Keratinocyte (primary cell): Measurements from ENCODE around the gene PARD6B. TPM values are rescaled to one million over a fixed set of nuclear protein-coding genes. Genes with fewer than 3 reads are reported as not detected.
"Not testable (repeated sequence)": the region's sequence is repeated elsewhere in the genome, so short reads cannot be mapped to it uniquely, and the experiment has no call there.

ENCODE experiments used
- DNase-seq: peaks from one replicate; pipeline ENCODE4 v3.0.0-alpha.2; 2011; ENCODE audit warnings: low read depth, missing footprints, low spot score
- FAIRE-seq: peaks from 2 replicates; lab custom pipeline; 2011; peaks lifted over from hg19 to GRCh38; lab: Jason Lieb, UNC
- H2AFZ ChIP-seq: 2 replicates; pipeline ENCODE4 v1.6.0; 2012; ENCODE audit warnings: low read length, control low read depth, inconsistent platforms; ENCODE audit not compliant: control insufficient read depth
- H3K27ac ChIP-seq: 2 replicates; pipeline ENCODE4 v1.5.1; 2011; ENCODE audit warnings: low read length; ENCODE audit not compliant: control insufficient read depth, insufficient read depth
- H3K27me3 ChIP-seq: 3 replicates; pipeline ENCODE4 v1.6.0; 2011; ENCODE audit warnings: low read length; ENCODE audit not compliant: control insufficient read depth, insufficient read depth; ENCODE audit errors: extremely low read depth
- H3K36me3 ChIP-seq, 2 experiments: 2 replicates in 1 of 2; 3 replicates in 1 of 2; pipeline ENCODE4 v1.5.1; 2011; ENCODE audit warnings: low read length in 2 of 2, mild to moderate bottlenecking in 1 of 2; ENCODE audit not compliant: control insufficient read depth in 2 of 2, insufficient read depth in 2 of 2; ENCODE audit errors: extremely low read depth in 1 of 2
- H3K4me1 ChIP-seq: 3 replicates; pipeline ENCODE4 v1.5.1; 2011; ENCODE audit warnings: low read length; ENCODE audit not compliant: control insufficient read depth, insufficient read depth; ENCODE audit errors: extremely low read depth
- H3K4me2 ChIP-seq: 3 replicates; pipeline ENCODE4 v1.6.0; 2011; ENCODE audit warnings: low read depth, low read length; ENCODE audit not compliant: control insufficient read depth, insufficient read depth; ENCODE audit errors: extremely low read depth
- H3K4me3 ChIP-seq, 3 experiments: fragments of 200-600 bp in 1 of 3; sonication (generic) in 1 of 3; 2 replicates in 2 of 3; 3 replicates in 1 of 3; pipeline ENCODE4 v1.5.1; 2011 to 2016; ENCODE audit warnings: low read length in 3 of 3, mild to moderate bottlenecking in 3 of 3, control low read depth in 2 of 3, inconsistent platforms in 1 of 3, low read depth in 1 of 3, mixed read lengths in 1 of 3, mixed run types in 1 of 3, moderate library complexity in 1 of 3; ENCODE audit not compliant: control insufficient read depth in 2 of 3, insufficient read depth in 2 of 3; ENCODE audit errors: extremely low read depth in 1 of 3
- H3K79me2 ChIP-seq: 2 replicates; pipeline ENCODE4 v1.6.0; 2012; ENCODE audit warnings: low read length; ENCODE audit not compliant: control insufficient read depth, insufficient read depth
- H3K9ac ChIP-seq: 3 replicates; pipeline ENCODE4 v1.6.0; 2011; ENCODE audit warnings: low read length; ENCODE audit not compliant: control insufficient read depth, insufficient read depth; ENCODE audit errors: extremely low read depth
- H3K9me1 ChIP-seq: 3 replicates; pipeline ENCODE4 v1.6.0; 2011; ENCODE audit warnings: low read length; ENCODE audit not compliant: control insufficient read depth, insufficient read depth; ENCODE audit errors: extremely low read depth
- H3K9me3 ChIP-seq: 2 replicates; pipeline ENCODE4 v1.5.1; 2012; ENCODE audit warnings: low read depth, low read length; ENCODE audit not compliant: control insufficient read depth
- H4K20me1 ChIP-seq: 3 replicates; pipeline ENCODE4 v1.6.0; 2011; ENCODE audit warnings: low read length; ENCODE audit not compliant: control insufficient read depth, insufficient read depth; ENCODE audit errors: extremely low read depth
- EZH2 ChIP-seq: IDR thresholded peaks from one replicate; pipeline ENCODE4 v1.6.1; 2012; ENCODE audit warnings: inconsistent platforms, mild to moderate bottlenecking, low read length, moderate library complexity
- dilution Hi-C: fragments of 300-500 bp; cut with MboI; formaldehyde crosslinking; loops from one replicate; pipeline ENCODE4 v1.7.0; 2020; ENCODE audit warnings: low sequenced_read_pairs; ENCODE audit not compliant: extremely low pct_ligation_motif_present
- polyA plus RNA-seq, 5 experiments: library from polyadenylated mRNA; depleted of rRNA in 3 of 5; stranded (reverse) in 3 of 5; stranded (forward) in 1 of 5; unstranded in 1 of 5; fragments of >200 nt; gene quantifications; 1 replicate in 1 of 5; 2 replicates in 3 of 5; 3 replicates in 1 of 5; pipeline versions ENCODE4 v1.2.1 to v1.2.3, GENCODE V29; 2011 to 2012; ENCODE audit warnings: missing spikeins in 2 of 5, low read depth in 1 of 5, low replicate concordance in 1 of 5

The PARD6B gene
- polyA plus RNA-seq, 1 donor (not counting 4 experiments of a cell fraction or from before 2014, with no cell fraction given), result 2.0 TPM

DNA sequence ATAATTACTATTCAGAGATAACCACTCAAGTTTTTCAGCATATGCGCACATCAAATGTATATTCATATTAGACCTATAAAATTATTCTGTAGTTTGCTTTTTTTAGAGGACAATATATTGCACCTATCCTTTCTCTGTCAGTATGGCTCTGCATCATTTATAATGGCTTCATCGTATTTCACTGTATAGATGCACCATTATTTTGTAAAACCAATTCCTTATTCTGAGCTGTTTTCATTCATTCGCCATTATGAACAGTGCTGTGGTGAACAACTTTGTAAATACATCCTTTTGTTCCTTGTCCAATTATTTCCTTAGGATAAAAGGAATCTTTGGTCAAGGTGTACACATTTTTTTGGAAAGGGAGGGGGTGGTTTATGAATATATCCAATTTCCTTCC, 34.3 kb downstream of the PARD6B start:
- H3K4me2 ChIP-seq, result no peak overlapping the region
- no peak overlapping the region for H3K4me3 ChIP-seq
- no peak overlapping the region for H3K9ac ChIP-seq
- TF ChIP-seq EZH2, result no peak
- H3K4me1 ChIP-seq, result peaks cover 23% of the 10 kb centered on the region
- no peaks in the 10 kb centered on the region for H3K79me2 ChIP-seq
- dilution Hi-C loops, result no loop called here
- no peak for FAIRE-seq
- no peaks in the 10 kb centered on the region for H3K27me3 ChIP-seq
- DNase-seq, result no peak
- no peaks in the 10 kb centered on the region for H3K9me3 ChIP-seq
- no peaks in the 10 kb centered on the region for H4K20me1 ChIP-seq
- H3K27ac ChIP-seq, result no peak overlapping the region
- H2AFZ ChIP-seq, result no peak overlapping the region
- no peaks in the 10 kb centered on the region for H3K36me3 ChIP-seq
- no peaks in the 10 kb centered on the region for H3K9me1 ChIP-seq

DNA sequence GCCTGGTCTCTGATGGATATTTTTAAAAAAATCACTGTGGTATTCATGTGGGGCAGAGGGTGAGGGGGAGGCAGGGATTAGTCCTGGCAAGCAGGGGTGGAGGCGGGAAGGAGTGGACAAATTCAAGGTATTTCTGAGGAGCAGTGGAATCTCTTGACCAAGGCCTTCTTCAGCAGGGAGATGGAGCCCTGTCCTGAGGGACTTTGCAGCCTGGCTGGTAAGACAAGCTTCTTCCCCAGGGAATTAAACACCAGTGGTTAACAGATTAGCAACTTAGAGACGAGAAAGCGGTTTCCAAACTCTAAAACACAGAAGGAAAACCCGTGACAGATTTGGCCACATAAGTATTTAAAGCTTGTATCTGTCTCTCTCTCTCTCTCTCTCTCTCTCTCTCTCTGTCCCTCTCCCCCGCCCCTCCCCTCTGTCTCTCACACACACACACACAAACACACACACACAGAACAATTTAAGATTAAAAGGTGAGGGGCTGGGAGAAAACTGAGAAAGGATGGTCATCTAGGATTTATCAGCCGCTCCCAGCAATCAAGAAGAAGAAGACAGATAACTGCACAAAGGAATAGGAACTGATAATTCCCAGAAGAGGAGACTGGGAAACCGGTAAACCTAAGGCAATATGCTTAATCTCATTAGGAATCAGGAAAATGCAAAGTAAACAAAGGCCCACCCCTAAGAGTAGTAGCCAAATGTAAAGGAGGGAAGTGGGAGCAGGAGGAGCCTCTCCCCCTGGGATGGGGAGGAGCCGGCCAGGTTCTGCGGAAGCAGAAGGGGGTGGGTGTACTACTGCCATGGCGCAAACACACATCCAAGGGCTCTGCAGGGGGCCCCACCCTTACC, 35.8 kb downstream of the PARD6B start:
- H2AFZ ChIP-seq, DNase-seq, H3K4me3 ChIP-seq, FAIRE-seq, H3K9me3 ChIP-seq, H3K79me2 ChIP-seq, H3K27ac ChIP-seq, H3K9ac ChIP-seq, dilution Hi-C loops, H3K27me3 ChIP-seq, H3K36me3 ChIP-seq, H3K9me1 ChIP-seq, H4K20me1 ChIP-seq, H3K4me2 ChIP-seq, H3K4me1 ChIP-seq: not testable (repeated sequence)

DNA sequence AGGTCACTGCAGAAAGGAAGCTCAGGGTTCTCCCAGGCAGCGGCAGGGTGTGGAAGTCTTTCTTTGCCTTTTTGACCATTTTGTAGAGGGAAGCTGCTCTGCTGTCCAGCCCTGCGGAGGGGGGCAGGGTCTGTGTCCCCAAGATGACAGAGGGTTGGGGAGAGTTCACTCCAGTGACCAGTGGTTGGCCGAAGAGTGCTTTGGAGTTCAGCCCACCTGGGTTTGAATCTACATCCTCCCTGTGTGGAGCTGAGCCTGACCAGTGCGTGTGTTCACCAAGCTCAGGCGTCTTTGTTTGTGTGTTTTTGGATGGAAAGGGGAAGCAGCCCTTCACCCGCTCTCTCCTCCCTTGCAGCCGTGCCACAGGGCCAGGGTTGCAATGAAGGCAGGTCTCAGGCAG, 37.6 kb downstream of the PARD6B start:
- H3K9me1 ChIP-seq, H3K4me3 ChIP-seq, DNase-seq, H3K9me3 ChIP-seq, H3K4me2 ChIP-seq, H3K9ac ChIP-seq, H3K27me3 ChIP-seq, H2AFZ ChIP-seq, H3K4me1 ChIP-seq, dilution Hi-C loops, H3K36me3 ChIP-seq, FAIRE-seq, H3K27ac ChIP-seq, H4K20me1 ChIP-seq, H3K79me2 ChIP-seq: not testable (repeated sequence)

DNA sequence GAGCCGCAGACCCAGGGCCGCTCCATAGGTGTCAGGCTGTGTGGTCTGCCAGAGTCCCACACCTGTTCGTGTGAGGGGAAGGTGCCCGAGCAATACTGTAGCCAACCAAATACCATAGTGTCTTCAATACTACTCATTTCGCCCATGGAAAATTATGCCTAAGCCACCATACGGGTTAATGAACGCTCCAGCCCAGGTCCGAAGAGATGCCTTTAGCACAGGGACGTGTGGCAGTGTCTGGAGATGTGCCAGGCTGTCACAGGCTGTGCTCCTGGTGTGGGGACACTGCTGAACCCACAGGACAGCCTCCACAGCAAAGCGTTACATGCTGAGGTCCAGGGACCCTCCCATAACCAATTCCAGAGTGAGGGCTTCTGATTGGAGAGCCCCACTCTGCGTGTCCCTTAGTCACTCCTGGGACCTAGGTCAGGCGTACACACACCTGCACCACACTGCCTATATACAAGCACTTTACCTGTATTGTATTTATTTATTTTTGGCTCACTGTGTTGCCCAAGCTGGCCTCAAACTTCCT, 38.2 kb downstream of the PARD6B start:
- H3K79me2 ChIP-seq, H2AFZ ChIP-seq, H3K36me3 ChIP-seq, H3K4me3 ChIP-seq, H3K4me2 ChIP-seq, H4K20me1 ChIP-seq, H3K9me3 ChIP-seq, H3K9ac ChIP-seq, H3K27me3 ChIP-seq, H3K9me1 ChIP-seq, dilution Hi-C loops, FAIRE-seq, H3K4me1 ChIP-seq, H3K27ac ChIP-seq, DNase-seq: not testable (repeated sequence)
